ENCODE measurements around the gene TSPAN5.

DNA sequence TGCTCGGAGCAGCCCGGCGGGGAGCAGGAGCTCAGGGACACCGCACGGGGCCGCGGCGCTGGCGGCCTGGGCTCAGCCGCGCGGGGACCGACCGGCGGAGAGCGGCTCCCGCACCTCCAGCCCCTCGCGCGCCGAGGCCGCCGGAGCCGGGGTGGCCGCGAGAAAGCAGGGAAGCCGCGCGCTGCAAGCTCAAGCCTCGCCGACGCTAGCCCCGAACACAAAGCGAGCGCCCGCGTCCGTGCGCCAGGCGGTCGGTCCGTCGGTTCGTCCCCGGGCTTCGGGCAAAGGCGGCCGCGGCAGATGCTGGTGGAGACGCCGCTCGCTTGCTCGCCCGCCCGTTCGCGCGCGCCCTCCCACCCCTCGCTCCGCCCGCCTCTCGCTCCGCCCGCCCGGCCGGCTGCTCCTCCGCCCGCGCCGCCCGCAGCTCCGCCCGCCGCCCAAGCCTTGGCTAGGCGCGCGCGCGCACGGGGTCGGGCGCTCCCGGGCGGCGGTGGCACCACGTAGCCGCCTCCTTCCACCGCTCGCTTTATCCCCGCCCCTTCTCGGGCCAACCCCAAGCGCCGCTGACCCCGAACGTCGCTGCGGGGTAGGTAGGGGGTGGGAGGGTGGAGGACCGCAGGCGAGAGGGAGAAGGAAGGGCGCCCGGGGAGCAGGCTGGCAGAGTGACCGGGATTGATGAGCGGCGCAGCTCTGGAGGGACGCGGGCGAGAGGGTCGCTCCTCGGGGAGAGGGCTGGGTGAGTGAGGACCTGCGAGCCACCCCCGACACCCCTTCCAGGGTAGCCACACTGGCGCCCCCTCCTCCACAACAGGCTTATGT is at the start of gene TSPAN5:
- TF ChIP-seq, protein P1, sequence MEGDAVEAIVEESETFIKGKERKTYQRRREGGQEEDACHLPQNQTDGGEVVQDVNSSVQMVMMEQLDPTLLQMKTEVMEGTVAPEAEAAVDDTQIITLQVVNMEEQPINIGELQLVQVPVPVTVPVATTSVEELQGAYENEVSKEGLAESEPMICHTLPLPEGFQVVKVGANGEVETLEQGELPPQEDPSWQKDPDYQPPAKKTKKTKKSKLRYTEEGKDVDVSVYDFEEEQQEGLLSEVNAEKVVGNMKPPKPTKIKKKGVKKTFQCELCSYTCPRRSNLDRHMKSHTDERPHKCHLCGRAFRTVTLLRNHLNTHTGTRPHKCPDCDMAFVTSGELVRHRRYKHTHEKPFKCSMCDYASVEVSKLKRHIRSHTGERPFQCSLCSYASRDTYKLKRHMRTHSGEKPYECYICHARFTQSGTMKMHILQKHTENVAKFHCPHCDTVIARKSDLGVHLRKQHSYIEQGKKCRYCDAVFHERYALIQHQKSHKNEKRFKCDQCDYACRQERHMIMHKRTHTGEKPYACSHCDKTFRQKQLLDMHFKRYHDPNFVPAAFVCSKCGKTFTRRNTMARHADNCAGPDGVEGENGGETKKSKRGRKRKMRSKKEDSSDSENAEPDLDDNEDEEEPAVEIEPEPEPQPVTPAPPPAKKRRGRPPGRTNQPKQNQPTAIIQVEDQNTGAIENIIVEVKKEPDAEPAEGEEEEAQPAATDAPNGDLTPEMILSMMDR (IDR thresholded peaks at IDR 0.05; ENCODE audit: insufficient read depth, low read length) = no peak
- TF ChIP-seq SPI1 (IDR thresholded peaks at IDR 0.05; ENCODE audit: borderline replicate concordance, low read depth) (no peak), POLR2AphosphoS5 (IDR thresholded peaks at IDR 0.05; ENCODE audit: low read depth) (no peak)
- TF ChIP-seq, protein P2, sequence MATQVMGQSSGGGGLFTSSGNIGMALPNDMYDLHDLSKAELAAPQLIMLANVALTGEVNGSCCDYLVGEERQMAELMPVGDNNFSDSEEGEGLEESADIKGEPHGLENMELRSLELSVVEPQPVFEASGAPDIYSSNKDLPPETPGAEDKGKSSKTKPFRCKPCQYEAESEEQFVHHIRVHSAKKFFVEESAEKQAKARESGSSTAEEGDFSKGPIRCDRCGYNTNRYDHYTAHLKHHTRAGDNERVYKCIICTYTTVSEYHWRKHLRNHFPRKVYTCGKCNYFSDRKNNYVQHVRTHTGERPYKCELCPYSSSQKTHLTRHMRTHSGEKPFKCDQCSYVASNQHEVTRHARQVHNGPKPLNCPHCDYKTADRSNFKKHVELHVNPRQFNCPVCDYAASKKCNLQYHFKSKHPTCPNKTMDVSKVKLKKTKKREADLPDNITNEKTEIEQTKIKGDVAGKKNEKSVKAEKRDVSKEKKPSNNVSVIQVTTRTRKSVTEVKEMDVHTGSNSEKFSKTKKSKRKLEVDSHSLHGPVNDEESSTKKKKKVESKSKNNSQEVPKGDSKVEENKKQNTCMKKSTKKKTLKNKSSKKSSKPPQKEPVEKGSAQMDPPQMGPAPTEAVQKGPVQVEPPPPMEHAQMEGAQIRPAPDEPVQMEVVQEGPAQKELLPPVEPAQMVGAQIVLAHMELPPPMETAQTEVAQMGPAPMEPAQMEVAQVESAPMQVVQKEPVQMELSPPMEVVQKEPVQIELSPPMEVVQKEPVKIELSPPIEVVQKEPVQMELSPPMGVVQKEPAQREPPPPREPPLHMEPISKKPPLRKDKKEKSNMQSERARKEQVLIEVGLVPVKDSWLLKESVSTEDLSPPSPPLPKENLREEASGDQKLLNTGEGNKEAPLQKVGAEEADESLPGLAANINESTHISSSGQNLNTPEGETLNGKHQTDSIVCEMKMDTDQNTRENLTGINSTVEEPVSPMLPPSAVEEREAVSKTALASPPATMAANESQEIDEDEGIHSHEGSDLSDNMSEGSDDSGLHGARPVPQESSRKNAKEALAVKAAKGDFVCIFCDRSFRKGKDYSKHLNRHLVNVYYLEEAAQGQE (IDR thresholded peaks at IDR 0.05; ENCODE audit: insufficient replicate concordance, low read depth) = no peak

All from HL-60 (cell line).